ENCODE data around the gene PKIG.

- TF ChIP-seq POLR2A (IDR thresholded peaks at IDR 0.05) (peak in 1 of 2 donors; percentile 42), CTCF (IDR thresholded peaks at IDR 0.05) (no peak)
Measured at GRCh38 chr20:44582311-44583025, at the start of gene PKIG.

Measured in sigmoid colon (tissue), 3 donors.